Measurements from ENCODE around the gene CHN2.

Gene CHN2

DNA sequence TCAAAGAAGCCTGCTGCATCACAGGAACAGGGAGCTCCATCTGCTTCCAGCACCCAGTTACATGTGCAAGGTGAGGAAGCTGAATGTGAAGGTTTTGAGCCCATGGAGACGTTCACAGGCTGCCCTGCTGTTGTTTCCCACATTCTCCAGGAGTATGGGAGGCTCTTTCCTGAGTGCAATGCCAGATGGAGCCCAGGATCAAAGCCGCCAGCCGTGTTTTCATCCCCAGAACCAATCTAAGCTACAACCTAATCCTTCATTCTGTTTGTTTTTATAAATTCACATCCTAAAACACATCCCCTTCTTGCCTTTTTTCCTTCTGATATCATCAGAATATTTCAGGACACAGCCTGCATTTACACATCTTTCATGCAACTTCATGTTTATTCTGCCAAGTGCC, 270.2 kb downstream of the CHN2 start:
- H3K4me2 ChIP-seq (ENCODE audit: low read length): no peak overlapping the region
- H3K4ac ChIP-seq (ENCODE audit: low read depth, low read length): no peak overlapping the region
- no peaks in the 10 kb centered on the region for H3K27me3 ChIP-seq (ENCODE audit: insufficient read depth, low read length, poor library complexity)
- no peak overlapping the region for H2BK120ac ChIP-seq (ENCODE audit: low read depth, low read length)
- H3K56ac ChIP-seq (ENCODE audit: low read length): no peak overlapping the region
- H4K8ac ChIP-seq (ENCODE audit: low read depth, low read length): no peak overlapping the region
- H4K5ac ChIP-seq (ENCODE audit: low read length): no peak overlapping the region
- no peak overlapping the region for H3K27ac ChIP-seq (ENCODE audit: low read depth, low read length)
- WGBS (ENCODE audit: extremely low coverage, insufficient coverage, low lambda C conversion rate): no CpG with 5 or more reads among the region's 3 CpGs
- H3K79me2 ChIP-seq (ENCODE audit: control insufficient read depth, insufficient read depth, low read length): no peaks in the 10 kb centered on the region
- no peak overlapping the region for H3K9ac ChIP-seq (ENCODE audit: low read length)
- H2BK15ac ChIP-seq (replicated peaks; ENCODE audit: low read depth): no peak overlapping the region
- H2AK5ac ChIP-seq (ENCODE audit: low read length): no peak overlapping the region
- H2BK5ac ChIP-seq (ENCODE audit: low read length): no peak overlapping the region
- no peak overlapping the region for H3K18ac ChIP-seq (ENCODE audit: low read length)
- no peak overlapping the region for H3K4me3 ChIP-seq (ENCODE audit: low read length)
- H3K36me3 ChIP-seq (ENCODE audit: control insufficient read depth, insufficient read depth, low read length): no peaks in the 10 kb centered on the region
- no peaks in the 10 kb centered on the region for H3K79me1 ChIP-seq (ENCODE audit: low read length)
- H3K4me1 ChIP-seq (ENCODE audit: control insufficient read depth, low read depth, low read length): no peaks in the 10 kb centered on the region
- H3K23ac ChIP-seq (ENCODE audit: low read length): no peak overlapping the region
- DNase-seq: no peak

- Histone ChIP-seq H2BK120ac (ENCODE audit: low read depth, low read length) (no peak overlapping the region), H3K23ac (ENCODE audit: low read length) (no peak overlapping the region), H2BK5ac (ENCODE audit: low read length) (no peak overlapping the region), H2AK5ac (ENCODE audit: low read length) (no peak overlapping the region), H4K5ac (ENCODE audit: low read length) (no peak overlapping the region), H3K18ac (ENCODE audit: low read length) (no peak overlapping the region), H3K79me1 (ENCODE audit: low read length) (no peaks in the 10 kb centered on the region), H3K4me3 (ENCODE audit: low read length) (no peak overlapping the region), H3K9ac (ENCODE audit: low read length) (no peak overlapping the region), H3K27me3 (ENCODE audit: insufficient read depth, low read length, poor library complexity) (no peaks in the 10 kb centered on the region), H3K4ac (ENCODE audit: low read depth, low read length) (no peak overlapping the region), H3K36me3 (ENCODE audit: control insufficient read depth, insufficient read depth, low read length) (no peaks in the 10 kb centered on the region), H3K27ac (ENCODE audit: low read depth, low read length) (no peak overlapping the region), H3K56ac (ENCODE audit: low read length) (no peak overlapping the region), H4K8ac (ENCODE audit: low read depth, low read length) (no peak overlapping the region), H3K4me1 (ENCODE audit: control insufficient read depth, low read depth, low read length) (no peaks in the 10 kb centered on the region), H2BK15ac (replicated peaks; ENCODE audit: low read depth) (no peak overlapping the region), H3K79me2 (ENCODE audit: control insufficient read depth, insufficient read depth, low read length) (no peaks in the 10 kb centered on the region), H3K4me2 (ENCODE audit: low read length) (no peak overlapping the region)
- WGBS (ENCODE audit: extremely low coverage, insufficient coverage, low lambda C conversion rate): 100% methylated on average over 1 of the region's 5 CpGs
- no peak for DNase-seq
Observed at GRCh38 chr7:29467193-29467926, 272.8 kb downstream of the CHN2 start.

- H3K4me1 ChIP-seq (ENCODE audit: control insufficient read depth, low read depth, low read length): no peaks in the 10 kb centered on the region
- no peak overlapping the region for H4K8ac ChIP-seq (ENCODE audit: low read depth, low read length)
- no peak overlapping the region for H2BK15ac ChIP-seq (replicated peaks; ENCODE audit: low read depth)
- H3K27me3 ChIP-seq (ENCODE audit: insufficient read depth, low read length, poor library complexity): no peaks in the 10 kb centered on the region
- no peak overlapping the region for H3K4me3 ChIP-seq (ENCODE audit: low read length)
- no peak overlapping the region for H3K27ac ChIP-seq (ENCODE audit: low read depth, low read length)
- no CpG with 5 or more reads among the region's 2 CpGs for WGBS (ENCODE audit: extremely low coverage, insufficient coverage, low lambda C conversion rate)
- H3K79me2 ChIP-seq (ENCODE audit: control insufficient read depth, insufficient read depth, low read length): no peaks in the 10 kb centered on the region
- no peak overlapping the region for H3K23ac ChIP-seq (ENCODE audit: low read length)
- no peak overlapping the region for H2BK5ac ChIP-seq (ENCODE audit: low read length)
- H3K9ac ChIP-seq (ENCODE audit: low read length): no peak overlapping the region
- no peak overlapping the region for H4K5ac ChIP-seq (ENCODE audit: low read length)
- no peak overlapping the region for H3K18ac ChIP-seq (ENCODE audit: low read length)
- H3K56ac ChIP-seq (ENCODE audit: low read length): no peak overlapping the region
- no peaks in the 10 kb centered on the region for H3K36me3 ChIP-seq (ENCODE audit: control insufficient read depth, insufficient read depth, low read length)
- H3K4ac ChIP-seq (ENCODE audit: low read depth, low read length): no peak overlapping the region
- no peak overlapping the region for H3K4me2 ChIP-seq (ENCODE audit: low read length)
- no peak overlapping the region for H2AK5ac ChIP-seq (ENCODE audit: low read length)
- no peak for DNase-seq
- no peaks in the 10 kb centered on the region for H3K79me1 ChIP-seq (ENCODE audit: low read length)
- no peak overlapping the region for H2BK120ac ChIP-seq (ENCODE audit: low read depth, low read length)
Observed at GRCh38 chr7:29468196-29468595, 273.6 kb downstream of the CHN2 start.

DNA sequence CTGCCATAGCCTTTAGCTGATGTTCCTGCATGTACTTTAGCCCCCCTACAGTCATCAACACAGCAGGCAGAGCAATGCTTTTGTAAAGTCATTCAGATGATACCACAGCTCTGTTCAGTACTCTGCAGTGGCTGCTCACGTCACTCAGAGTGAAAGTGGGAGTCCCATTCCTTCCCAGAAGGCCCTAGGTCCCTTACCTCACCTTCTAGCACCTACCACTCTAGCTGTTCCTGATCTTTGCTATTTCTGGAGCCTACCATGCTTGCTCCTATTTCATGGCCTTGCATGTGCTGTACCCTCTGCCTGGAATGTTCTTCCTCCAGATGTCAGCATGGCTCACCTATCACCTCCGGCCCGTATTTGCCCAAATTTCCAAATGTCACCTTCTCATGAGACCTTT, 274.7 kb downstream of the CHN2 start:
- no peak overlapping the region for H3K23ac ChIP-seq (ENCODE audit: low read length)
- H2BK120ac ChIP-seq (ENCODE audit: low read depth, low read length): no peak overlapping the region
- H2AK5ac ChIP-seq (ENCODE audit: low read length): no peak overlapping the region
- H3K27ac ChIP-seq (ENCODE audit: low read depth, low read length): no peak overlapping the region
- H3K79me2 ChIP-seq (ENCODE audit: control insufficient read depth, insufficient read depth, low read length): no peaks in the 10 kb centered on the region
- H2BK5ac ChIP-seq (ENCODE audit: low read length): no peak overlapping the region
- WGBS (ENCODE audit: extremely low coverage, insufficient coverage, low lambda C conversion rate): no CpG with 5 or more reads among the region's 3 CpGs
- no peaks in the 10 kb centered on the region for H3K4me1 ChIP-seq (ENCODE audit: control insufficient read depth, low read depth, low read length)
- H3K27me3 ChIP-seq (ENCODE audit: insufficient read depth, low read length, poor library complexity): no peaks in the 10 kb centered on the region
- no peak overlapping the region for H3K9ac ChIP-seq (ENCODE audit: low read length)
- H4K8ac ChIP-seq (ENCODE audit: low read depth, low read length): no peak overlapping the region
- no peak overlapping the region for H3K4me3 ChIP-seq (ENCODE audit: low read length)
- no peak overlapping the region for H3K4ac ChIP-seq (ENCODE audit: low read depth, low read length)
- H4K5ac ChIP-seq (ENCODE audit: low read length): no peak overlapping the region
- H3K36me3 ChIP-seq (ENCODE audit: control insufficient read depth, insufficient read depth, low read length): no peaks in the 10 kb centered on the region
- no peak overlapping the region for H3K56ac ChIP-seq (ENCODE audit: low read length)
- DNase-seq: no peak
- H3K18ac ChIP-seq (ENCODE audit: low read length): no peak overlapping the region
- H3K4me2 ChIP-seq (ENCODE audit: low read length): no peak overlapping the region
- H3K79me1 ChIP-seq (ENCODE audit: low read length): no peaks in the 10 kb centered on the region
- H2BK15ac ChIP-seq (replicated peaks; ENCODE audit: low read depth): no peak overlapping the region

- DNase-seq: no peak
- no peak overlapping the region for H4K5ac ChIP-seq (ENCODE audit: low read length)
- no peak overlapping the region for H2AK5ac ChIP-seq (ENCODE audit: low read length)
- H2BK120ac ChIP-seq (ENCODE audit: low read depth, low read length): no peak overlapping the region
- H2BK15ac ChIP-seq (replicated peaks; ENCODE audit: low read depth): no peak overlapping the region
- H3K9ac ChIP-seq (ENCODE audit: low read length): no peak overlapping the region
- H3K36me3 ChIP-seq (ENCODE audit: control insufficient read depth, insufficient read depth, low read length): no peaks in the 10 kb centered on the region
- no peak overlapping the region for H3K4ac ChIP-seq (ENCODE audit: low read depth, low read length)
- WGBS (ENCODE audit: extremely low coverage, insufficient coverage, low lambda C conversion rate): no CpG with 5 or more reads among the region's 3 CpGs
- no peaks in the 10 kb centered on the region for H3K27me3 ChIP-seq (ENCODE audit: insufficient read depth, low read length, poor library complexity)
- no peak overlapping the region for H3K56ac ChIP-seq (ENCODE audit: low read length)
- H3K79me1 ChIP-seq (ENCODE audit: low read length): no peaks in the 10 kb centered on the region
- H3K79me2 ChIP-seq (ENCODE audit: control insufficient read depth, insufficient read depth, low read length): no peaks in the 10 kb centered on the region
- H2BK5ac ChIP-seq (ENCODE audit: low read length): no peak overlapping the region
- H3K4me3 ChIP-seq (ENCODE audit: low read length): no peak overlapping the region
- H3K4me2 ChIP-seq (ENCODE audit: low read length): no peak overlapping the region
- H3K18ac ChIP-seq (ENCODE audit: low read length): no peak overlapping the region
- H3K23ac ChIP-seq (ENCODE audit: low read length): no peak overlapping the region
- H3K27ac ChIP-seq (ENCODE audit: low read depth, low read length): no peak overlapping the region
- no peak overlapping the region for H4K8ac ChIP-seq (ENCODE audit: low read depth, low read length)
- H3K4me1 ChIP-seq (ENCODE audit: control insufficient read depth, low read depth, low read length): no peaks in the 10 kb centered on the region
Observed at GRCh38 chr7:29469976-29470557, 275.5 kb downstream of the CHN2 start.

Data from mesendoderm (in vitro differentiated cells).